LNCaP clone FGC (cell line): Measurements from ENCODE around the gene EN1.

ENCODE experiments used
- DNase-seq: peaks from one replicate; pipeline ENCODE4 v3.0.0-alpha.2; 2011; ENCODE audit warnings: low read depth
- H3K4me3 ChIP-seq: 2 replicates; pipeline ENCODE4 v1.5.1; 2011; ENCODE audit warnings: mild to moderate bottlenecking, low read depth, low read length, control low read depth
- TF ChIP-seq, protein P1 (sequence below): IDR thresholded peaks from 2 replicates; pipeline ENCODE4 v1.5.1; 2012; ENCODE audit warnings: mild to moderate bottlenecking; ENCODE audit not compliant: control insufficient read depth, insufficient read depth; ENCODE audit errors: extremely low read depth

EN1 gene

DNA sequence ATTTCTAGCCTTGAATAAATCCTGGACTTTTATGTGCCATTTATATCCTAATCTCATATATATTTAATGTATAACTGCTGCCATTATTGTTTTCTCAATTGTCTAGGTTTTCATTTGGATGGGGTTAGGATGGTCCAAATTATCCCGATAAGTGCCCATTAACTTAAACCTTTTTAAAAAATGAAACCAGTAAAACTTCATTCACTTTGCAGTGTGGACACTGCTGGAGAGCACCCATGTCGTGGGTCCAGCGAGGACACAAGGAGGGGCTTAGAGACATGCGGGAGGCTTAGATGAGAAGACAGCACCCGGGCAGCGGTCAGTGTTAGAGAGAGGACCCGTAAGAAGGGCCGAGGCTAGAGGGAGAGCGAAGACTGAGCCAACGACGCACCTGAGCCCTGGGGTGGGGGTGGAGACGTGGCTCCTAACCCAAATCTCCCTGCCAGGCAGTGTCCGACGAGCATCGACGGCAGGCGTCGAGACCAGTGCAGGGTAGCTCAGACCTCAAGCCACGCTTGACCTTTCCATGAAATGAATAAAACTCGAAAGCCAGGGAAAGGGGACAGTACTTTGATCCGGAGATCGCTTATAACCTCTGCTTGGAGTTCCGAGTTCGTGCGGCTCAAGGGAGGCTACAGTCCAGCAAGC lies 9.0 kb upstream of the EN1 start:
- no peak for DNase-seq
- TF ChIP-seq, protein P1, sequence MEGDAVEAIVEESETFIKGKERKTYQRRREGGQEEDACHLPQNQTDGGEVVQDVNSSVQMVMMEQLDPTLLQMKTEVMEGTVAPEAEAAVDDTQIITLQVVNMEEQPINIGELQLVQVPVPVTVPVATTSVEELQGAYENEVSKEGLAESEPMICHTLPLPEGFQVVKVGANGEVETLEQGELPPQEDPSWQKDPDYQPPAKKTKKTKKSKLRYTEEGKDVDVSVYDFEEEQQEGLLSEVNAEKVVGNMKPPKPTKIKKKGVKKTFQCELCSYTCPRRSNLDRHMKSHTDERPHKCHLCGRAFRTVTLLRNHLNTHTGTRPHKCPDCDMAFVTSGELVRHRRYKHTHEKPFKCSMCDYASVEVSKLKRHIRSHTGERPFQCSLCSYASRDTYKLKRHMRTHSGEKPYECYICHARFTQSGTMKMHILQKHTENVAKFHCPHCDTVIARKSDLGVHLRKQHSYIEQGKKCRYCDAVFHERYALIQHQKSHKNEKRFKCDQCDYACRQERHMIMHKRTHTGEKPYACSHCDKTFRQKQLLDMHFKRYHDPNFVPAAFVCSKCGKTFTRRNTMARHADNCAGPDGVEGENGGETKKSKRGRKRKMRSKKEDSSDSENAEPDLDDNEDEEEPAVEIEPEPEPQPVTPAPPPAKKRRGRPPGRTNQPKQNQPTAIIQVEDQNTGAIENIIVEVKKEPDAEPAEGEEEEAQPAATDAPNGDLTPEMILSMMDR = no peak
- no peak overlapping the region for H3K4me3 ChIP-seq

DNA sequence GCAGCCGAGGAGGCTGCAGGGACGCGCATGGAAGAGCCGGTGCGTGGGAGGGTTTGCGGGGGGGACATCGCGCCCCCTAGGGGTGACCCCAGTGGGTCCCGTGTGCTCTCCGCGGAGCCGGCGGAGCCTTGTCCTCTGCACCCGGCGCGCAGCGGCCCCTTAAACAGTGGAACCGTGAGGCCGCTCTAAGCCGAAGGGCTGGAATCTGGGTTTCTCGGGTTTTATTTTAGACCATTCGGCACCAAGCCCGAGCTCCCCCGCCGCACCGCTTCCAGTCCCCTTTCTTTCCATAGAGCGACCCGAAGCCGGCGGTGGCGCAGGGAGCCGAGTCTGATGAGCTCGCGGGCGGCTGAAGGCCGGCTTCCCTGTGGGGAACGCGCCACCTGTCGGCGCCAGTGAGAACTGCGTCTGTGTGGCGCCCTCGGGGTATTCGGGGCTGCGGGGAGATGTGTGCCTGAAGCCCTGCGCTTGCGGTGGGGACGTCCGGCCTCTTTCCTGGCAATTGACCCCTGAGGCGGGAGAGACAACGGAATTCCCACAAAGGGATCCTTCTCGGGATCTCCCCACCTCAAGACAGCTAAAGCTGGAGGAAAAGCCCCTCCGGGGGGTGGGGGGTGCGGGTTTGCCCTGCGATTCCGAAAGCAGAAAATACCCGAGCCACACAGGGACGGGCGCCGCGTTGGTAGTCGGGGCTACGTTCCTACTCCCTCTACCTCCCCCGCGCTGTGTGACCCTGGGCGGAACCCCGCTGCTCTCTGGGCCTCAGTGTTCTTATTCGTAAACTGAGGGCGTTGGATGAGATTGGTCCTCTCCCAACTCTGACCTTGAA lies 8.2 kb upstream of the EN1 start:
- H3K4me3 ChIP-seq = peak overlapping the region; percentile 36
- DNase-seq = no peak
- TF ChIP-seq, protein P1 = peak; percentile 96

DNA sequence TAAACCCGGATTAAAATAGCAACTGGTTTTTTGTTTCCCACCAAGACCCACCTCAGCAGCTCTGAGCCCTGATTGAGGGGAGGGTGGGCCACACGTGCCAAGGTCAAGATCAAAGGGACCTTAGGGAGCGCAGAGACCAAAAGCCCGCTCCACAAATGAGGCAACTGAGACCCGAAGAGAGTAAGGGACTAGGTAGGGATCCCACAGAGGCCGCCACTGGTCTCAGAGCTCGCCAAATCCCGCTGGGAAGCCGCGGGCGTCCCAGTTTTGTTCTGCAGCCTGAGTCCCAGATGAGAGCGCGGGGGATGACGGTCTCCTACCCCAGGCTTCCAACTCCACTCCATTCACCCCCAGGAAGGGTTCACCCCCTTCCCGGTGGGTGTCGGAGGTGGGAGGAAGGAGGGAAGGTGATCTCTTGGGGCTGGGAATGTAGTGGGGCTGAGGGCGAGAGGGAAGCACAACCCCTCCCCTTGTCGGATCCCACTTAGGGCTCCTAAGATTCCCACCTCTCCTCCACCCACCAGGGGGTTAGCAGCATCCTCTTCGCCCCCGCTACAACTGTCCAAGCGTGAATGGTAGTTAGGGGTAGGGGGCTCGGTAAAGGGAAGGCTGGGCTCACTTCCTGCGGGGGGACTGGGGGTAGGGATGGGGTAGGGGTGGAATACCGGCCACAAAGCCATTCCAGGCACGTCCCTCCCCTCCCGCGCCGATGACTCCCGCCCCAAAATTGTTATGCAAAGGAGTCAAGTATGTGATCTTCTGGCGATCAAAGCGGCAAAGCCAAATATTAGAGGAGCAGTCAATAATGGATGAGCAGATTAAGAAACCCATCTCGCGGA lies 7.3 kb upstream of the EN1 start:
- TF ChIP-seq, protein P1 = no peak
- no peak overlapping the region for H3K4me3 ChIP-seq
- no peak for DNase-seq

DNA sequence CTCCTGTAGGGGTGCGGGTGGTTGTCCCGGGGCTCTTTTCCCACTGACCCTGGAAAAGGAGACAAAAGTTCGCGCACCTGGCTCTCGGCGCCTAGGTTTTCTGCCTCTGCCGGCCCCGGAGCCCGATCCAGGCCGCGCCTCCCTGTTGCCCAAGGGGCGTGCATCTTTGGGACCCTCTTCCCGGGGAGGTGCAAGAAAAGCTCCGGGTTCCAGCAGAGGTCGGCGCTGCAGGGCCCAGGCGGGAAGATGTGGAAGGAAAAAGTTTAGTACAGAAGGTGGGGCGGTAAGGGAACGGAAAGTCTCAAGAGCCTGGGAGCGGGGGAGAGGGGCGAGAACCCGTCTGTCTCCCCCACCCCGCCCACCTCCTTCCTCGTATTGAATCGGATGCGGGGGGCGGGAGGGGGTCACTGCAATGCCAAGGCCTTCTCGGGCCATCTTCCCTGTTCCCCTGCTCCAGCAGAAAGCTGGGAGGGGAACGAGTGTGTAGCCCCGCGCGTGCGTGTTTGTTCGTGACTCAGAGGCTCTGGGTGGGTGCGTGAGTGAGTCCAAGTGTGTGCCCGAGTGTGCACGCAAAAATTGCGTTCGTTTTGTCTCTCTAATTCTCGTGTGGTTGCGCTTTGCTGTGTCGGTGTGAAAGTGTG lies 6.3 kb upstream of the EN1 start:
- DNase-seq = no peak
- TF ChIP-seq, protein P1 = no peak
- no peak overlapping the region for H3K4me3 ChIP-seq

DNA sequence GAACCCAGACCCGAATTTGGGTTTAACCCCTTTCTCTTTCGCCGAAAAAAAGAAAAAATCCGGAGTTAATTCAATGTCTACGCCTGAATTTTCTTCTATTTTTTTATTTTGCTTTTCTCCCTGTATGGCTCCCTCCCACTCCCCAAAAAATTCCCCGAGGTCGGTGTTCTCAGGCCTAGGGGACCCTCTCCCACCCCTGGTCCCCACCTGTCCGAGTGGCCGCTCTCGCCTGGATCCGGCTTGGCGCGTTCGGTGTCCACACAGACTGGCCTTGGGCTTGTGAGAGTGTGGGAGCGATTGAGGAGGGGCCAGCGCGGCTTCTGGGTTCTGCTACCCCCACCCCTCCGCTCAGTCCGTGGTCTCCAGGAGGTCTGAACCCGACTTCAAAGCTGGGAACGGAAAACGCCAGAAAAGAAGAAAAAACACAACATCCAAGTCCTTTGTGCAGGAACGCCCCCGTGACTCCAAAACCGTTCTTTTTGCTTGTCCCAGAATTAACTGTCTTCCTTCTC lies 5.7 kb upstream of the EN1 start:
- no peak overlapping the region for H3K4me3 ChIP-seq
- DNase-seq = no peak
- TF ChIP-seq, protein P1 = no peak

DNA sequence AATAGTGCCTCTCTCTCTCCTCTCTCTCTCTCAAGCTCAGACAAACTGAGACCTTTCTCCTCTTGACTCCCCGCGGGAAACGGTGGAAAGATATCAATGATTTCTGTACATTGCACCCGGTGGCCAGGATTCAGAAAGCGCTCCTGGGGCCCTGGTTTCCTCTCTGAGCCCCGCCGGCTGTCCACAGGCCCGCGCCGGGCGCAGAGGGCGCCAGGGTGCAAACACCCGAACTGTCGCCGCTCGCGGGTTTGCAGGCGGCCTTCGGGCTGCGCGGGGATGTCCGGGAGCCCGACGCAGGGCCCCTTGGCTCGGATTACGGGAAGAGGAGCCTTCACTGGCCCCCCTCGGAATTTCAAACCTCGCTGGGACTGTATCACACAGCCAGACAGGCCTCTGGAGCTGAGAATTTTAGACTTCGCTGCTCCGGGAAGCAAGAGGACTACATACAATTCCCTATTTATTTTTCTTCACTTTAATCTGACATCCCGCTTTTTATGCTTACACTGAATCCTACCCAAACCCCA lies 5.2 kb upstream of the EN1 start:
- no peak overlapping the region for H3K4me3 ChIP-seq

More for the DNA sequence above, 5.2 kb upstream of the EN1 start:
- DNase-seq = no peak
- TF ChIP-seq, protein P1 = no peak
